Vagina (tissue), 2 donors: ENCODE results near the gene AXIN1.

Experiments
- POLR2A ChIP-seq, 2 donors: fragments of 450-650 bp; IDR thresholded peaks; one replicate each; pipeline ENCODE4 v1.6.1; 2017; ENCODE audit warnings: antibody characterized with exemption in 2 of 2, mild to moderate bottlenecking in 2 of 2, moderate library complexity in 2 of 2
- POLR2AphosphoS5 ChIP-seq, 2 donors: sonication (generic); formaldehyde crosslinking; IDR thresholded peaks; one replicate each; pipeline ENCODE4 v1.9.0; 2017; ENCODE audit warnings: antibody characterized with exemption in 2 of 2, mild to moderate bottlenecking in 2 of 2, low read depth in 1 of 2; ENCODE audit not compliant: insufficient read depth in 1 of 2
- TF ChIP-seq, protein P1 (sequence below), 3 experiments: fragments of 450-650 bp in 2 of 3; fragments of 200-600 bp in 1 of 3; sonication (generic) in 1 of 3; IDR thresholded peaks; one replicate each; pipeline ENCODE4 v1.5.1; 2017 to 2019; ENCODE audit warnings: antibody characterized with exemption in 3 of 3, mild to moderate bottlenecking in 2 of 3, moderate library complexity in 2 of 3

DNA sequence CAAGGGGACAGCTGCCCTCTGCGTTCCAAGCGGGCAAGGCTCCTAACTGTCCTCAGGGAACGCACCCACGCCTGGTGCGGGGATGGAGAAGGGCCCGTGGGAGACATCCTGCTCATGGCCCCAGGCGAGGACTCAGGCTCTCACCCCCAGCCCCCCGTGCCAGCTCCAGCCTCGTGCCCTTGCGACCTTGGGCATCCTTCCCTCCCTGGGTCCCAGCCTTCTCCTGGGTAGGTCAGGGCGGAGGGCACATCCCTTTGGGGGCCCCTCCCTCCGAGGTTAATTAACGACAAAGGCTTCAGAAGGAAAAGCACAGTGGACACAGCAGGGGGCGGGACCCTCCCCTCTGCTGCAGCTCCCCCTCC is 26.3 kb upstream of the AXIN1 start:
- TF ChIP-seq, protein P1, sequence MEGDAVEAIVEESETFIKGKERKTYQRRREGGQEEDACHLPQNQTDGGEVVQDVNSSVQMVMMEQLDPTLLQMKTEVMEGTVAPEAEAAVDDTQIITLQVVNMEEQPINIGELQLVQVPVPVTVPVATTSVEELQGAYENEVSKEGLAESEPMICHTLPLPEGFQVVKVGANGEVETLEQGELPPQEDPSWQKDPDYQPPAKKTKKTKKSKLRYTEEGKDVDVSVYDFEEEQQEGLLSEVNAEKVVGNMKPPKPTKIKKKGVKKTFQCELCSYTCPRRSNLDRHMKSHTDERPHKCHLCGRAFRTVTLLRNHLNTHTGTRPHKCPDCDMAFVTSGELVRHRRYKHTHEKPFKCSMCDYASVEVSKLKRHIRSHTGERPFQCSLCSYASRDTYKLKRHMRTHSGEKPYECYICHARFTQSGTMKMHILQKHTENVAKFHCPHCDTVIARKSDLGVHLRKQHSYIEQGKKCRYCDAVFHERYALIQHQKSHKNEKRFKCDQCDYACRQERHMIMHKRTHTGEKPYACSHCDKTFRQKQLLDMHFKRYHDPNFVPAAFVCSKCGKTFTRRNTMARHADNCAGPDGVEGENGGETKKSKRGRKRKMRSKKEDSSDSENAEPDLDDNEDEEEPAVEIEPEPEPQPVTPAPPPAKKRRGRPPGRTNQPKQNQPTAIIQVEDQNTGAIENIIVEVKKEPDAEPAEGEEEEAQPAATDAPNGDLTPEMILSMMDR (IDR thresholded peaks at IDR 0.05) = no peak
- TF ChIP-seq POLR2A (IDR thresholded peaks at IDR 0.05) = no peak
- no peak for TF ChIP-seq POLR2AphosphoS5 (IDR thresholded peaks at IDR 0.05; ENCODE audit: insufficient read depth in 1 of 2, low read depth in 1 of 2)
